GM12878 (cell line): ENCODE measurements around the gene ANKRD65. TPM values are rescaled to one million over a fixed set of nuclear protein-coding genes. Genes with fewer than 3 reads are reported as not detected.

Source experiments
- ATAC-seq: fragments of 200-7000 bp; cut with Tn5 transposase; 3 replicates; pipeline ENCODE4 v1.9.1; 2020; ENCODE audit warnings: mild to moderate bottlenecking, moderate library complexity
- BruUV-seq: library from RNA; stranded (reverse); fragments of 400-500 nt; replicated peaks from 2 replicates; lab custom pipeline; 2021; lab: Mats Ljungman, UMichigan
- CTCF ChIA-PET: fragments of 300-600 bp; sonication (Branson Sonifier 250); formaldehyde crosslinking; extraction: SDS; loops from one replicate; lab custom pipeline; 2021; ENCODE audit warnings: inconsistent platforms; lab: Yijun Ruan, JAX
- POLR2A ChIA-PET: fragments of 350-600 bp; formaldehyde crosslinking; extraction: SDS; loops from one replicate; lab custom pipeline; 2021; ENCODE audit warnings: inconsistent platforms; lab: Charles Lee
- RAD21 ChIA-PET: fragments of 300-600 bp; sonication (Branson Sonifier 250); formaldehyde crosslinking; loops from one replicate; lab custom pipeline; 2023; ENCODE audit warnings: antibody characterized with exemption; ENCODE audit not compliant: unreplicated experiment; lab: Charles Lee
- SMC1A ChIA-PET: fragments of 300-600 bp; sonication (Branson Sonifier 250); formaldehyde crosslinking; loops from one replicate; lab custom pipeline; 2023; ENCODE audit not compliant: unreplicated experiment, uncharacterized antibody; lab: Charles Lee
- DNase-seq: peaks from one replicate; pipeline ENCODE4 v3.0.0-alpha.2; 2011; ENCODE audit warnings: low read depth, low spot score
- FAIRE-seq: peaks from 3 replicates; lab custom pipeline; 2011; peaks lifted over from hg19 to GRCh38; lab: Jason Lieb, UNC
- H2AFZ ChIP-seq: 2 replicates; pipeline ENCODE4 v1.6.0; 2011; ENCODE audit warnings: low read depth, low read length, control low read depth; ENCODE audit not compliant: control insufficient read depth
- H3K27ac ChIP-seq: 2 replicates; pipeline ENCODE4 v1.5.1; 2011; ENCODE audit warnings: control low read depth; ENCODE audit not compliant: control insufficient read depth, insufficient read depth
- H3K27me3 ChIP-seq, 2 experiments: replicated peaks in 1 of 2; 2 replicates each; pipeline versions ENCODE4 v1.6.0 to v1.6.1; 2011; ENCODE audit warnings: low read length in 1 of 2; ENCODE audit not compliant: control insufficient read depth in 2 of 2, insufficient read depth in 2 of 2
- H3K36me3 ChIP-seq, 2 experiments: 2 replicates each; pipeline ENCODE4 v1.5.1; 2011; ENCODE audit warnings: low read length in 1 of 2; ENCODE audit not compliant: control insufficient read depth in 2 of 2, insufficient read depth in 2 of 2
- H3K4me1 ChIP-seq: 2 replicates; pipeline ENCODE4 v1.6.1; 2011; ENCODE audit warnings: mild to moderate bottlenecking, low read length, moderate library complexity, mixed read lengths; ENCODE audit not compliant: control insufficient read depth, insufficient read depth
- H3K4me2 ChIP-seq: 2 replicates; pipeline ENCODE4 v1.6.0; 2011; ENCODE audit warnings: control low read depth; ENCODE audit not compliant: control insufficient read depth, insufficient read depth
- H3K4me3 ChIP-seq: fragments of 200-600 bp; sonication (generic); 2 replicates; pipeline ENCODE4 v1.5.1; 2016
- H3K79me2 ChIP-seq: 2 replicates; pipeline ENCODE4 v1.6.0; 2011; ENCODE audit warnings: low read length; ENCODE audit not compliant: control insufficient read depth, insufficient read depth
- H3K9ac ChIP-seq: 2 replicates; pipeline ENCODE4 v1.8.0; 2011; ENCODE audit warnings: low read length, control low read depth, mixed read lengths; ENCODE audit not compliant: control insufficient read depth, insufficient read depth
- H3K9me3 ChIP-seq: replicated peaks from 3 replicates; pipeline ENCODE4 v1.5.1; 2011; ENCODE audit warnings: mild to moderate bottlenecking, low read length; ENCODE audit not compliant: control insufficient read depth, insufficient read depth
- H4K20me1 ChIP-seq: 2 replicates; pipeline ENCODE4 v1.6.0; 2011; ENCODE audit not compliant: control insufficient read depth, insufficient read depth
- CREM ChIP-seq: IDR thresholded peaks from 2 replicates; pipeline ENCODE4 v1.6.1; 2014; ENCODE audit warnings: antibody characterized with exemption, low read depth
- E2F8 ChIP-seq: fragments of 450-650 bp; IDR thresholded peaks from 2 replicates; pipeline ENCODE4 v1.6.1; 2018; ENCODE audit warnings: mild to moderate bottlenecking, low read depth, moderate library complexity; ENCODE audit not compliant: partially characterized antibody
- FOS ChIP-seq: IDR thresholded peaks from 3 replicates; pipeline ENCODE4 v1.6.1; 2011; ENCODE audit warnings: borderline replicate concordance; ENCODE audit not compliant: insufficient read length; ENCODE audit errors: extremely low read depth
- GATAD2B ChIP-seq: fragments of 450-650 bp; conservative IDR thresholded peaks from 2 replicates; pipeline ENCODE4 v1.6.1; 2017; ENCODE audit warnings: low read depth, mild to moderate bottlenecking, moderate library complexity
- IRF3 ChIP-seq: fragments of 450-650 bp; IDR thresholded peaks from 2 replicates; pipeline ENCODE4 v1.6.1; 2014; ENCODE audit warnings: mild to moderate bottlenecking
- IRF5 ChIP-seq: fragments of 450-650 bp; IDR thresholded peaks from 2 replicates; pipeline ENCODE4 v1.6.1; 2017; ENCODE audit warnings: borderline replicate concordance
- KLF5 ChIP-seq: fragments of 450-650 bp; IDR thresholded peaks from 2 replicates; pipeline ENCODE4 v1.6.1; 2014; ENCODE audit warnings: mild to moderate bottlenecking; ENCODE audit not compliant: partially characterized antibody
- MEF2A ChIP-seq: IDR thresholded peaks from 2 replicates; pipeline ENCODE4 v1.6.1; 2011; ENCODE audit warnings: low read depth, mild to moderate bottlenecking, low read length, moderate library complexity; ENCODE audit not compliant: insufficient read depth
- NBN ChIP-seq: fragments of 450-650 bp; IDR thresholded peaks from 2 replicates; pipeline ENCODE4 v1.6.1; 2016
- NR2C1 ChIP-seq: fragments of 450-650 bp; IDR thresholded peaks from 2 replicates; pipeline ENCODE4 v1.6.1; 2017; ENCODE audit warnings: antibody characterized with exemption, mild to moderate bottlenecking, moderate library complexity
- NRF1 ChIP-seq: conservative IDR thresholded peaks from 2 replicates; pipeline ENCODE4 v1.6.1; 2011; ENCODE audit warnings: mild to moderate bottlenecking, low read depth, low read length, improper control_type of control experiment
- SMAD5 ChIP-seq: IDR thresholded peaks from 2 replicates; pipeline ENCODE4 v1.6.1; 2016; ENCODE audit warnings: antibody characterized with exemption, low read depth
- SPI1 ChIP-seq: IDR thresholded peaks from 2 replicates; pipeline ENCODE4 v1.6.1; 2011; ENCODE audit warnings: low read depth, mild to moderate bottlenecking, low read length, moderate library complexity, borderline replicate concordance; ENCODE audit not compliant: insufficient read depth
- SREBF1 ChIP-seq: IDR thresholded peaks from 2 replicates; pipeline ENCODE4 v1.6.1; 2012; ENCODE audit warnings: mild to moderate bottlenecking, low read length
- SUPT20H ChIP-seq: IDR thresholded peaks from 2 replicates; pipeline ENCODE4 v1.6.1; 2011; ENCODE audit warnings: low read depth, mild to moderate bottlenecking, low read length, moderate library complexity, borderline replicate concordance; ENCODE audit not compliant: control insufficient read depth
- WGBS: methylation state at CpG from one replicate; pipeline ENCODE4 v1.1.6; 2016; ENCODE audit warnings: low lambda C conversion rate; ENCODE audit not compliant: insufficient replicate concordance, insufficient coverage; ENCODE audit errors: missing lambda C conversion rate; 5-methylcytosine and 5-hydroxymethylcytosine counted together
- in situ Hi-C: fragments of 300-500 bp; cut with MboI; formaldehyde crosslinking; loops from 9 replicates; pipeline ENCODE4 v1.14.3; 2018; ENCODE audit warnings: mixed read lengths
- intact Hi-C: fragments of 100-400 bp; cut with micrococcal nuclease; formaldehyde crosslinking; loops from one replicate; pipeline ENCODE4 v1.14.2; 2022; ENCODE audit not compliant: unreplicated experiment
- polyA plus RNA-seq, 11 experiments: library from polyadenylated mRNA; depleted of rRNA in 4 of 11; unstranded in 6 of 11; stranded (reverse) in 5 of 11; fragments of >200 nt; fragmentation: Nextera tagmentation in 4 of 11; fragmentation: Illumina TruSeq in 1 of 11; extraction: Ambion mirVana in 4 of 11; extraction: Trizol in 1 of 11; gene quantifications; 1 replicate in 1 of 11; 2 replicates in 10 of 11; pipeline versions ENCODE4 v1.2.1 to v1.2.3, GENCODE V29; 2011 to 2016; ENCODE audit warnings: inconsistent platforms in 2 of 11, missing spikeins in 2 of 11, low read depth in 1 of 11
- total RNA-seq, 4 experiments: library from RNA; depleted of rRNA in 3 of 4; stranded (reverse); fragments of >200 nt in 3 of 4; fragmentation: Illumina TruSeq in 1 of 4; extraction: Trizol in 1 of 4; gene quantifications; 2 replicates each; pipeline versions ENCODE4 v1.2.1 to v1.2.3, GENCODE V29; 2013 to 2021

Gene ANKRD65
- total and polyA plus RNA-seq, 10 of the 15 experiments (the other 5 are each of a cell fraction or from before 2014, with no cell fraction given): 0.05 to 2.8 (median 0.37) TPM

GRCh38 chr1:1376551-1377226 lies 44.4 kb downstream of the ANKRD65 start:
- DNase-seq: no peak
- 92% methylated on average over 10 of the region's 10 CpGs for WGBS
- in situ Hi-C loops: no loop called here
- no peak overlapping the region for H2AFZ ChIP-seq
- no peak for TF ChIP-seq MEF2A
- TF ChIP-seq SMAD5: no peak
- no peak for TF ChIP-seq NR2C1
- no peak for TF ChIP-seq SUPT20H
- TF ChIP-seq NRF1: no peak
- TF ChIP-seq GATAD2B: no peak
- TF ChIP-seq IRF5: no peak
- TF ChIP-seq NBN: no peak
- no peak for TF ChIP-seq CREM
- no peak for TF ChIP-seq SREBF1
- no peak for TF ChIP-seq SPI1
- TF ChIP-seq E2F8: no peak
- TF ChIP-seq KLF5: no peak
- TF ChIP-seq IRF3: no peak
- TF ChIP-seq FOS: no peak
- no peaks in the 10 kb centered on the region for H4K20me1 ChIP-seq
- intact Hi-C loops: loop anchor here (10.0 kb wide), 1 partner anchor 128 kb away; no protein-coding TSS in a partner anchor
- BruUV-seq: no TSS peak
- no peak overlapping the region for H3K9ac ChIP-seq
- no peak for ATAC-seq
- POLR2A ChIA-PET: interaction anchor here (0.9 kb wide), 1 partner anchor 22 kb away, joined by 3 read pairs; the partner anchor contains the start of gene CCNL2
- SMC1A ChIA-PET: no interaction called here
- H3K79me2 ChIP-seq: peaks cover 30% of the 10 kb centered on the region
- no peaks in the 10 kb centered on the region for H3K9me3 ChIP-seq
- no peak overlapping the region for H3K4me3 ChIP-seq
- RAD21 ChIA-PET: interaction anchor here (0.6 kb wide), 1 partner anchor 528 kb away, joined by 3 read pairs; no protein-coding TSS in a partner anchor
- H3K36me3 ChIP-seq: peaks cover 0 to 9% of the 10 kb centered on the region in 2 experiments; a peak in 3 of 4 replicates
- peaks cover 18% of the 10 kb centered on the region for H3K4me1 ChIP-seq
- H3K27ac ChIP-seq: no peak overlapping the region
- H3K4me2 ChIP-seq: peak overlapping the region; percentile 90; the same call in 1 of the 2 replicates
- CTCF ChIA-PET: interaction anchor here (0.7 to 1.5 kb wide), 3 partner anchors 11 to 60 kb away, joined by 3 to 5 read pairs (median 3); no protein-coding TSS in a partner anchor
- H3K27me3 ChIP-seq: no peaks in the 10 kb centered on the region
- peak; percentile 13 for FAIRE-seq
